ENCODE results near the gene DDX46. TPM values are rescaled to one million over a fixed set of nuclear protein-coding genes. Genes with fewer than 3 reads are reported as not detected.

DDX46 gene
- total RNA-seq, 2 donors from 2014 or later = 78.7 to 79.4 TPM

- Histone ChIP-seq H3K9me3 (ENCODE audit: control insufficient read depth, low read length) (no peaks in the 10 kb centered on the region), H3K27me3 (ENCODE audit: control insufficient read depth, insufficient read depth, low read length, poor library complexity, severe bottlenecking) (no peaks in the 10 kb centered on the region), H3K9ac (ENCODE audit: extremely low read depth, low read length, poor library complexity, severe bottlenecking) (no peak overlapping the region), H3K4me1 (ENCODE audit: control insufficient read depth, insufficient read depth, low read length) (no peaks in the 10 kb centered on the region), H3K36me3 (ENCODE audit: control insufficient read depth, insufficient read depth, low read length) (peaks cover 83% of the 10 kb centered on the region), H3K27ac (ENCODE audit: low read depth, low read length) (no peak overlapping the region), H3K4me3 (ENCODE audit: low read length) (no peak overlapping the region)
- H3K9me3 Mint-ChIP-seq = no peaks in the 10 kb centered on the region
- WGBS, 2 experiments (ENCODE audit: insufficient coverage in 1 of 2, insufficient read length in 1 of 2) = 92 to 100% methylated on average over 1 to 4 of the region's 4 CpGs
- H3K4me1 Mint-ChIP-seq = no peaks in the 10 kb centered on the region
- TF ChIP-seq CTCF (conservative IDR thresholded peaks at IDR 0.05) = no peak
- peaks cover 72% of the 10 kb centered on the region for H3K36me3 Mint-ChIP-seq (ENCODE audit: low read depth)
- no peak for DNase-seq
- no peaks in the 10 kb centered on the region for H3K27me3 Mint-ChIP-seq (ENCODE audit: insufficient read depth)
- no peak overlapping the region for H3K27ac Mint-ChIP-seq
- no peak overlapping the region for H3K4me3 Mint-ChIP-seq
Measured at GRCh38 chr5:134817006-134817405, 58.4 kb downstream of the DDX46 start.

- Histone ChIP-seq H3K36me3 (ENCODE audit: control insufficient read depth, insufficient read depth, low read length) (peaks cover 82% of the 10 kb centered on the region), H3K9me3 (ENCODE audit: control insufficient read depth, low read length) (no peaks in the 10 kb centered on the region), H3K27ac (ENCODE audit: low read depth, low read length) (no peak overlapping the region), H3K27me3 (ENCODE audit: control insufficient read depth, insufficient read depth, low read length, poor library complexity, severe bottlenecking) (no peaks in the 10 kb centered on the region), H3K4me3 (ENCODE audit: low read length) (no peak overlapping the region), H3K9ac (ENCODE audit: extremely low read depth, low read length, poor library complexity, severe bottlenecking) (no peak overlapping the region), H3K4me1 (ENCODE audit: control insufficient read depth, insufficient read depth, low read length) (no peaks in the 10 kb centered on the region)
- Mint-ChIP-seq H3K27ac (no peak overlapping the region), H3K9me3 (no peaks in the 10 kb centered on the region), H3K4me3 (no peak overlapping the region), H3K27me3 (ENCODE audit: insufficient read depth) (no peaks in the 10 kb centered on the region), H3K36me3 (ENCODE audit: low read depth) (peaks cover 73% of the 10 kb centered on the region), H3K4me1 (no peaks in the 10 kb centered on the region)
- TF ChIP-seq CTCF (conservative IDR thresholded peaks at IDR 0.05) = no peak
- DNase-seq = no peak
- WGBS, 2 experiments (ENCODE audit: insufficient coverage in 1 of 2, insufficient read length in 1 of 2) = 100% methylated on average over 2 to 4 of the region's 4 CpGs
Measured at GRCh38 chr5:134818776-134819175, 60.2 kb downstream of the DDX46 start.

- Mint-ChIP-seq H3K36me3 (ENCODE audit: low read depth) (peaks cover 70% of the 10 kb centered on the region), H3K27me3 (ENCODE audit: insufficient read depth) (no peaks in the 10 kb centered on the region), H3K4me1 (no peaks in the 10 kb centered on the region), H3K27ac (no peak overlapping the region), H3K9me3 (no peaks in the 10 kb centered on the region), H3K4me3 (no peak overlapping the region)
- Histone ChIP-seq H3K4me1 (ENCODE audit: control insufficient read depth, insufficient read depth, low read length) (no peaks in the 10 kb centered on the region), H3K4me3 (ENCODE audit: low read length) (no peak overlapping the region), H3K36me3 (ENCODE audit: control insufficient read depth, insufficient read depth, low read length) (peaks cover 78% of the 10 kb centered on the region), H3K27me3 (ENCODE audit: control insufficient read depth, insufficient read depth, low read length, poor library complexity, severe bottlenecking) (no peaks in the 10 kb centered on the region), H3K27ac (ENCODE audit: low read depth, low read length) (no peak overlapping the region), H3K9ac (ENCODE audit: extremely low read depth, low read length, poor library complexity, severe bottlenecking) (no peak overlapping the region), H3K9me3 (ENCODE audit: control insufficient read depth, low read length) (no peaks in the 10 kb centered on the region)
- 95% methylated on average over 4 of the region's 4 CpGs; no CpG with 5 or more reads in 1 of the 2 experiments for whole genome bisulfite sequencing, 2 experiments (ENCODE audit: insufficient coverage in 1 of 2, insufficient read length in 1 of 2)
- TF ChIP-seq CTCF (conservative IDR thresholded peaks at IDR 0.05) = no peak
- no peak for DNase-seq
Measured at GRCh38 chr5:134819407-134819963, 60.9 kb downstream of the DDX46 start.

All from endodermal cell (in vitro differentiated cells).